Hematopoietic multipotent progenitor cell treated with erythropoietin and hydrocortisone succinate and interleukin-3 and kit ligand, for 8 days (in vitro differentiated cells): ENCODE results near the gene FIGNL2.

Experiments used
- DNase-seq: peaks from one replicate; pipeline ENCODE4 v3.0.0-alpha.2; 2015

FIGNL2 gene

DNA sequence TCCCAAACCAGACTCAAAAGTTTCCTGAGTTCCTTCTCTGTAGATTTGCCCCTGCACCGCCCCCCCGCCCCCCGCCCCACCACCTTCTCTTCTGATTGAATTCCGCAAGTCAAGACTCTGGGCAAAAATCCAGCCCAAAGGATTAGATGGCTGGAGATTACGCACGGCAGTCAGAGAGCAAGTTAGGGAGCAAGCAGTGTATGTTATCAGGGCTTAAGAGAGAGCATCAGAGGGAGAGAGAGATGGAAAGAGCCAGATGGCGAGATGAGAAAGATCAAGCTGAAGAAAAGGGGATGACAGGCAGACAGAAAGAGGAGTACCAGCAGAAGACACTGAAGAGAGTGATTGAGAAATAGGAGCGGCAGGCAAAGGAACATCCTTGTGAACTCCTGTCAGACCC lies 25.5 kb upstream of the FIGNL2 start:
- DNase-seq = no peak

DNA sequence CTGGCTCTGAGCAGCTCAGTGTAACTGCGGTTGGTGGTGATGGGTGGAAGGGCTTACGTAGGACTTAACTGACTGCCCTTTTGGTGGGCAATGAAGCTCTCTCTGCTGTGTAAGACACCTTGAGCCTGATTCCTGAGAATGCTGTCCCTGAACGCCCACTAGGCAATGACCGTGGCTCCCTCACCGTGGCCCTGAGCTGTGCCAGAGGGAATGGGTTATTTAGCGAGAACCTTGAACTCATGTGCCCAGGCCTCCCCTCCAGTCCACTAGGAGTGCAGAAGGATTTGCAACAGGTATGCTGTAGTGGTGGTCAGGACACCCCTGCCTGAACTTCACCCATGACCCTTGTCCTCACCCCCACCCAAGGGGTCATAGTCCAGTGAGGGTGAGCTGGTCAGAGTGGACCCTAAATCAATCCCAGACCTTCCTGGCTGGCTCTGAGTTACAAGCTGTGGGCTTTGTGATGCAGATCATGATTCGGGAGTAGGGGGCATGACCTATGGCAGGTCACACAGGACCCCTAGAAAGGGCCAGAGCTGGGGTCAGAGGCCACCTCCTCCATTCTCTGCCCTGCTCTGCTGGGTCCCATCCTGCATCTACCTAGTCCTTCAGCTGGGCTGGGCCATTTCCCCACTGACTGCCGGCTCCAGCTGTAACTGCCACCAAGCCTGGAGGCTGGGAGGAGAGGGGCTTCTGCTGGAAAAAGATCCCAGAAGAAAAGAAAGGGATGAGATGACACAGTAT lies 24.9 kb upstream of the FIGNL2 start:
- DNase-seq = no peak

DNA sequence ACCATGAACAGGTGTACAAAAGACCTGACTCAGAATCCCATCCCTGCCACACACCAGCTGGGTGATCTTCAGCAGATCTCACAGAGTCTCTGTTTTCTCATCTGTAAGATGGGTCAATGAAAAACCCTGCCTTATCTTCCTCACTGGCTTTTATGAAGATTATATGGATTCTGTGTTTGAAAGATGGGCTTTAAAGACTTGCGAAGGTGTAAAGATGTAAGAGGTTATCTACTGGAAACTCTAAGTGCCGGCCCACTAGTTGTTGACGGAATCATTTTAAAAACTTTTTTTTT lies 24.1 kb upstream of the FIGNL2 start:
- DNase-seq = no peak

DNA sequence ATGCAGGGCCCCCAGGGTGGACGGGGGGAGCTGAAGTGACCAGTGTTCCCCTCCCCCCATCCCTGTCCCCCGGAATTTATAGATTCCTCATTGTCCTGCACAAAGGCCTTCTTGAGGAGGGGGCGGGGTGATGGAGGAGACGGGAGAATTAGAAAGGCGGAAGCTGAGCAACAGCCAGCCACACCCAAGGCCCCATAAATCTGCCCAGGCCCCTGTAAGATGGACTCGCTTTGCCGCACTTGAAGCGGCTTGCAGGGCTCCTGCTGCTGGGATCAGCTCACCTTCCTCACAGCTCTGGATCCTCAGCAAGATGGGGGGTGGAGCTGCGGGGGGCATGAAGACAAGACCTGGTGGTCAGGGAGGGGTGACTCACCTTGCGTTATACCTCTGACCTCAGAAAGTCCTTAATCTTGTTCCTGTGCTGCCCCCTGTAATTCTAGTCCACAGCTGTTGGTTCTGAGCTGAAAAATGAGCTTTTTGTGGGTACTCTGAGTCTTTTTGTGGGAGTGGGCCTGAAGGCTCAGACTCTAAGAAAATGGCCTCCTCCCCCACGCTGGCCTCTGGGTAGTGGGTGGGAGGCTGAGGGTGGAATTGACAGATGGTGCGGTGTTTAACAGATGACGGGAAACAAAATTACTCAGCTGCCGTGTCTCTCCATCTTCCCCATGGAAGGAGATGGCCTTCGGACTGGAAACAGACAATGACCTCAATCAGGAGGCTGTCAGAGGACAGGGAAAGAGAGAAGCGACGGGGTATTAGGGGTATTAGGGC lies 23.6 kb upstream of the FIGNL2 start:
- DNase-seq = no peak

DNA sequence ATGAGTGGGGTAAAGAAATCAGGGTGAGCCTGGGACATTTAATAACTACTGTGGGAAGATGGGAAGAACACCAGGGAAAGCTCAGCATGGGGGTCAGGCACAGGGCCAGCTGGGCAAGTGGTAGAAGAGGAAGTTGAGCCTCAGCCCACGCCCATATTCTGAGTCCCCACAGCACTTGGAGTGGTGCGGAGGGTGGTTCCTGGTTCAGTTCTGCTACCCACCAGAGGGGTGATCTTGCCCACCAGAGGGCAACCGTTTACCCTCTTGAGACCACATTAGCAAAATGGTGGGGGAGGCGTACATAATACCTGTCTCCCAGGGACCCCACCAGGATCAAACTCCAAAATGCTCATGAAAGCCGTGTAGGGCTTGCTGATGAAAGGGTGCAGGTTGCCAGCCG lies 22.6 kb upstream of the FIGNL2 start:
- no peak for DNase-seq

DNA sequence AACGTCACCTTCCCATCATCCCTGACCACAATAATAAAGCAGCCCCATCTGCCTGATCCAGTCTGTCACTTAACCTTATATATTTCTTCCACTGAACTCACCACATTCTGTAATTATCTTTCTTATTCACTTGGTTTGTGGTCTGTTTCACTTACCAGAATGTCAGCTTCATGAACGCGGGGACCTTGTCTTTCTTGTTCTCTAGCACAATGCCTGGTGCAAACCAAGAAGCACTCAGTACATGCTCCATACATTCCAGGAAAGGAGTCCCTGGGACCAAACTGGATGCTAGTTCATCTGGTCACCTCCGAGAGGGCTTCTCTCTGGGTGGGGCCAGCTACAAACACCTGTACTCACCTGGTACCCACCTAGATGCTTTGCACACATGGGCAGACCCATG lies 22.0 kb upstream of the FIGNL2 start:
- no peak for DNase-seq

DNA sequence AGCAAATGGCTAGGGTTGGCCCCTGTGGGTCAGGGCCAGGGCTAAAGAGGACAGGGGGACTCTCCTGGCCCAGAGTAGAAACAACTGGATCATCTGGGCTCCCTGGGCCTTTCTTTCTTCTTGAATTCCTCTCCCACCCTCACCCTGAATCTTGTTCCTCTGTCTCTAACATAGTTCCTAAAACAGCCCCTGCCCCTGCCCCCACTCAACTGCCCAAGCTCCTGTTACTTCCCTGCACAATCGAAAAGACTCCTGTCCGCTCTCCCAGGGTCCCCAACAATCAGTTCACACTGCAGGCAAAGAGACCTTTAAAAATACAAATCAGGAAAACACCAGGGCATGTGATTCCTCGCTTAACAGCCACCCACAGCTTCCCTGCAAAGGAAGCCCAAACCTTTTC lies 21.4 kb upstream of the FIGNL2 start:
- no peak for DNase-seq

DNA sequence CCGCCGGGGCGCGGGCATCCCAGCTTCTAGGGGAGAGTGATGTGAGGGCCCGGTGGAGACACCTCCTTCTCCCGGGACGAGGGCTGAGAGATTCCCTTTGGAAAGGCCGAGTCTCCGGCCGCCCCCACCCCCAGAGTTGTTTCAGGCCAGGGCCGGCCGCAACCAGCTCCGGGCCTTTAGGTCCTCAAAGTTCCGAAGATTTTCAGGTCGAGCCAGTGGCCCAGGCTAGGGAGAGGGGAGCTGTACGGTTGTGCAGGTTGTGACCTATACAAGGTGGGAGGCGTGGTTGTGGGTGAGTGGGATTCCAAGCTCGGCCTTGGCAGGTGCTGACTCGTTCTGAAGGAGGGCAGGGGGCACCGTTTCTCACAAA lies 21.0 kb upstream of the FIGNL2 start:
- DNase-seq = no peak

DNA sequence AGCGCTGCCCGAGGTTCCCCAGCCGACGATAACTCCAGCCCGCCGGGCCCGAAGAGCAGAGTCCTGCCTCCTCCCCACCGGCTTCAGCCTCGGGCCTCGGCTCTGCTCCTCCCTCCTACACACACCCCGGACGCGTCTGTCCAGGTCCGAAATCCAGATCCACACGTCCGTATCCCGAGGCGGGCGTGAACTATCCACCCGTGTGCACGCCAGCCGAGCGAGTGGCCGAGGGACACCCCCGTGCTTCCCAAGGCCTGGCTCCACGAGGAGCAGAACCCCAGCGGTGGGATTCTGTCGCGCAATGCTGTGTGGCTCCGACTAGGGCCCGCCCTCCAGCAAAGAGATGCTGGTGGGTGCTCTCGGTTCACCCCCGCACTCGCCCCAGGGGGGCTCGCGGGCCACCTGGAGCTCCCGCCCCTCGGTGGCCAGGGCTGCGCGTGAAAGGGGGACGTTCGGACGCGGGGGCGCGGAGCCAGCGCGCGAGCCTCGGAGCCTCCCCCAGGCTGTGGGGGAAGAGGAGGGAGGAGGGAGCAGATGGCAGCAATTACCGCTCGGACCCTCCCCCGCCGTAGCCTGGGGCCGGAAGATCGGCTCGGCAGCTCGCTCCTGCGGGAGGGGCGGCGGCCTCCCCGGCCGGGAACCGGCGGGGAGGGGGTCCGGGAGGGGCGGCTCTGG lies 20.4 kb upstream of the FIGNL2 start:
- DNase-seq = no peak

DNA sequence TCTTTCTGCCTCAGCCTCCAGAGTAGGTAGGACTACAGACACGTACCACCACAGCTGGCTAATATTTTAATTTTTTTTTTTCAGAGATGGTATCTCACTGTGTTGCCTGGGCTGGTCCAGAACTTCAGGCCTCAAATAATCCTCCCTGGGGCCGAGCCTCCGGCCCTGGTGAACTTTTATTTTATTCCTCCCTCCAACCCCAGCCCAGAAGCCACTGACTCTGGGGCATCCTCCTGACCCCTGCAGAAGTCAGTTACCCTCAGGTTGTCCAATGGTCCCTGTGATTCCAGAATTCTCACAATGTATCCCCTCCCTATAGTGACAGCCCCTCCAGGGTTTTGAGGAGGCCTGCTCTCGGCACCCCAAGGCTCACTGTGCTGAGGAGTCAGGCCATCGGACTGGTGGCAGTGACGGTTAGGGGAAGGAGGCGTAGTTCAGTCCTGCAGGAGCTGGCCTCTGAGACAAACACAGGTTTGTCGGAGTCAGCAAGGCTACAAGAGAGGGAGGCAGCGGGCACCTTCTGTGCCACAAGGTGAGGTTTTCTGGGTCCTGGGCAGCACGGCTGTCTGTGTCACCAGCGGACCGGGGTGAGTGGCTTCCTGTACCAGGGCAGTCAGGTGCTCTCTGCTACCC lies 19.4 kb upstream of the FIGNL2 start:
- no peak for DNase-seq

DNA sequence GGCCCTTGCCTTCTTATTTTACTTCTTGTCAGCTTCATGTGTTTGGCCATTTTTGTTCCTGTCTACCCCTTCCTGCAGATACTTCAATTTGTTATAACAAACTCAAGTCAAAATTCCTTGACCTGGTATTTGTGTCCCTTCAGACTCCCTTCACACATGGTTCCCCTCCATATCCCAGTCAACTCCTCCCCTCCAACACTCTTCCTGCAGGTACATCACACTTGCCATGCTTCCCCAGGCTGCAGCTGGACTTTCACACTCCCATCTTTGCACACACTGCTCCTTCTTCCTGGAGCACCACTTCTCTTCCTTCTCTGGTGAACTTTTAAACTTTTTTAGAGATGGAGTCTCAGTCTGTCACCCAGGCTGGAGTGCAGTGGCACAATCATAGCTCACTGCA lies 18.9 kb upstream of the FIGNL2 start:
- DNase-seq = no peak

DNA sequence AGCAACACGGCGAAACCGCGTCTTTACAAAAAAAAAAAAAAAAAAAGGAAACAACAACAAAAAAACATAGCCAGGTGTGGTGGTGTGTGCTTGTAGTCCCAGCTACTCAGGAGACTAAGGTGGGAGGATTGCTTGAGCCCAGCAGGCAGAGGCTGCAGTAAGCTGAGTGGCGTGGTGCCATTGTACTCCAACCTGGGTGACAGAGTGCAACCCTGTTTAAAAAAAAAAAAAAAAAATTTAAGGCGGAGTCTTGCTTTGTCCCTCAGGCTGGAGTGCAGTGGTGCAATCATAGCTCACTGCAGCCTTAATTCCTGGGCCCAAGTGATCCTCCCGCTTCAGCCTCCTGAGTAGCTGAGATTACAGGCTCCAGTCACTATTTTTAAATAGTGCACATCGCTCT lies 18.2 kb upstream of the FIGNL2 start:
- no peak for DNase-seq

DNA sequence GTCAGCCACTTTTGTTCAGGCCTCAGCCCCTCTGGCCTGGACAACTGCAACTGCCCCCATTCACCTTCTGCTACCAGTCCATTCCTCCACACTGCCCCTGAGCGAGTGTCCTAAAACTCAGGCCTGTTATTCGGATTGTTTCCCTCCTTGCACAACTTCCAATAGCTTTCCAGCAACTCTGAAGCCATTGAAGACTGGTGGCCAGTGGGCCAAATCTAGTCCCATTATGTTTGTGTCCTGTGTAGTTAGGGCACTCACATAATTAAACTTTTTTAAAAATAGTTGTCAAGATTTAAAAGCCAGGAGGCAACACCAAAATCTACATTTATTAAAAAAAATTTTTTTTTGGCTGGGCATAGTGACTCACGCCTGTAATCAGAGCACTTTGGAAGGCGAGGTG lies 17.8 kb upstream of the FIGNL2 start:
- no peak for DNase-seq

DNA sequence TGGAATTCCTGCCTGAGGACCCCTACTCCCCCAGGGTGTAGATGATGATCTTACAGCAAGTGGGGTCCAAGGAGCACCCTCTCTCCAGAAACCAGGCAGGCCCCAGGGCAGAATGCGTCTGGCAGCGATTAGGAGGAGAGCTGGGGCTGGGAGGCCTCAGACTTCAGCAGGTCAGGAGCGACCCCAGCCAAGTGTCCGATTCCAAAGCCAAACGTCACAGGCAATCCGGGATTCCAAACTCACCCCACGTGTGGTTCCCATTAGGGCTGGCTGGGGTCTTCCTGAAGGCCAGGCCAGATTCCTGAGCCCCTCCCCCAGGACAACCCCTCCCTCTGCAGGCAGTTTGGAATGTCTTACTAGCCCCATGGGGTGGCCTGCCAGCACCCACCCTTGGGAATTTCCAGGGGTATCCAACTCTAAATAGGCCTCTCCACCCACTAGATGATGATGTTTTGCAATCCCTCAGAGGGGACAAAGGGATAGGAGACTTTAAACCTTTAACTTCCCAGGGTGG lies 17.3 kb upstream of the FIGNL2 start:
- no peak for DNase-seq

DNA sequence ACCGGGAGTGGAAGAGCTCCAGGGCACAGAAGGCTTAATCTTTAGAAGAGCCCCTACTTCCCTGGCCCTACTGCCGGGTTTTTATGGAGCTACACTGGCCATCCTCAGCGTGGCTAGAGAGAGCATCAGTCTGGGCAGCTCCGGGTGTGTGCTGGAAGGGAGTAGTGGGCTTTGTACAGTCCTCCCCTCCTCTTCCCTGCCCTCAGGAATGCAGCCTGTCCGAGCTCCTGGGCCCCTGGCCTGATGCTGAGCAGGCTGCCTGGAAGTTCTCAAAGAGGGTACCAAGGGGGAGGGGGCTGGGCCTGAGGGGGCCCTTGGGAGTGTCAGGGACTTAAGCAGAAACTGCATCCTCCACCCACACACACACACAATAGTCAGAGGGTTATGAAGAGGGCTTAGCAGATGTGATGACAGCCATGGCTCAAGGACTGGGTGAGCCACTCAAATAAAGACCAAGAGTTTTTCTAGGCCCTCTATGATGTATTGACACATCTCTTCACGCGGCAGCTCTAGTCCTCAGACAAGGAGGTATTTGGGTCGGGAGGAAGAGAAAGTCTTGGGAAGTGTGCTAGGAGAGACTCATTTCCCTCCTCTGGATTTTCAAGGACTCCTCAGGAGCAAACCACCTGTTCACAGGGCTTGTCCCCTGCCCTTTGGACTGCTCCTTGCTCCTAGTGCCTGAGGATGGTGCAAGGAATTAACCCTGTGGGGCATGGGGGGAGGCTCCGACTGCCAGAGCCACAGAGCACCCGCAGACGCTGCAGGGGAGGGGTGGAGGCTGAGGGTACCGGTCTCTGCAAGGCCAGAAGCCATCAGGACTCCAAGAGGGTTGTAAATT lies 16.5 kb upstream of the FIGNL2 start:
- no peak for DNase-seq

DNA sequence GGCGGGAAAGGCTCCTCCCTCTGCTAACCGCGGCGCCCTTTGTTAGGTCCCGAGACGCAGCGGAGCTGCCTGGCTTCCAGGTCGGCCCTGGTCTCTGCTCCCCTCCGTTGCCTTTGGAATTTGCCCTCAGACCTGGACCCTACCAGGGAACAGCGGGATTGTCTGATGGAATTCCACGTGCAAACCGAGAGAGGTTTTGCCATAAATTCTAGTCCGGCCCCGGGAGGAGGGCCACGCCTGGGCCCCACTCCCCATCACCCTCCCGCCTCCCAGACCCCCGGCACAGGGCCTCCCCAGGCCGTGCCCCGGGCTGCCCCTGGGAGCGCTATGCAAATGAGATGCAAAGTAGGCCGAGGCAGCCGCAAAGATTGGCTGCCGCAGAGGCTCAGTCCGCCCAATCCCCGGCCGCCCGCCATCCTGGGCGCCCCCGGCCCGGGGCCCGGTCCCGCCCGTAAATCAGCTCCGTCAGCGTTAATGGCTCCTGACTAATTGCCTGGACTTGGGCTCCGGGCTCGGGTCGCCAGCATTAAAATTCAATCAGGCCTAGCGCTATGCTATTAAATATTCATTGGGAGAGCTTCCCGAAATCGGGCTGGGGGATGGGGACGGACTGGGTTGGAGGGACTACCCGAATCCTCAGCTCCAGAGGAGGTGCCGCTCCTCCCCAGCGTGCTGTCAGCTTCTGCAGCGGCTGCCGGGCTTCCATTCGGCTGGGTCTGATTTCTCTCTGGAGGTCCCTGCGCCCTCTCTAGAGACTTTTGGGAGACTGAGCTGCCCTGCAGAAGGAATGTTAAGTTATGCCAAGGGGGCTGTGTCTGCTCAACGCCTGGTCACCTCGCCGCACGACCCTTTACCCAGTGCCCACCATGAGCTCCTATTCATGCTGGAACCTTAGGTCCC lies 15.7 kb upstream of the FIGNL2 start:
- DNase-seq = no peak

DNA sequence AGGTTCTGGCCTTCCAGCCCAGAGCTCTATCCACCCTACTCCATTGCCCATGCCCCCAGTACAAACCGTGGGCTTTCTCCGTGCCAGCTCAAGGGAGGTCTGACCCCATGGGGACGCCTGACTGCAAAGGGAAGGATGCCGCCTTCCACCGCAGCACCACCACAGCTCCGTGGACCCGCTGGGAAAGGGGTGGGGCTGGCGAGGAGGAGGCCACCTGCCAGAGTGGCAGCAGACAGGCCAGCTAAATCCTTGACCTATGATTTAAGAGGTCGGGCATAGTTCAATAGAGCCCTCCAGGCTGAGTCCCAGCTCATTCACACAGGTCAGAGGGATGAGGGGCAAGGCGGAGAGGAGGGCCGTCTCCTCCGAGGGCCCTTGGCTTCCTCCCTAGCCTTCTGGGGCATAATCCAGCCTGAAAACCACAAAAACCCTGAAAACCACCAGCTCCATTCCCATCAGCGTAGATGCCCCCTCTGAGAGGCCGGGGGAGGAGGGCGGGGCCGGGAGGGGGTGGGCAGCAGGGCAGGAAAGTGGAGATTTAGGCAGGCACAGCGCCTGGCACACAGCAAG lies 14.9 kb upstream of the FIGNL2 start:
- DNase-seq = no peak

DNA sequence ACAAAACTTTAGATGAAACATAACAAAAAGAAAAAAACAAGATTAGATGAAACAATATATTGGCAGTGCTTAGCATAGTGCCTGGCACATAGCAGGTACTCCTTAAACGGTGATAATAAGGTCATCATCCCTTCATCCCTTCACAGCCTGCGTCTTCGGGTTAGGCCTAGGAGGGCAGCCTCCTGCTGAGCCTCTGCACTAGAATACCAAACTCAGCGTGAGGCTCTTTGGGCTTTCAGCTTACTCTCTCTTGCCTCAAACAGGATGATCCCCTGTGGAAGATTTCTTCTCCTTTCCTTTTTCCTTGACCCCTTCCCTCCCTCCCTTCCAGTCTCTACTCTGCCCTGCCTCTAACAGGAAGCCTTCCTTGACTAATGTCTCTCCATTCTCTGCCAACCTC lies 14.4 kb upstream of the FIGNL2 start:
- DNase-seq = no peak

DNA sequence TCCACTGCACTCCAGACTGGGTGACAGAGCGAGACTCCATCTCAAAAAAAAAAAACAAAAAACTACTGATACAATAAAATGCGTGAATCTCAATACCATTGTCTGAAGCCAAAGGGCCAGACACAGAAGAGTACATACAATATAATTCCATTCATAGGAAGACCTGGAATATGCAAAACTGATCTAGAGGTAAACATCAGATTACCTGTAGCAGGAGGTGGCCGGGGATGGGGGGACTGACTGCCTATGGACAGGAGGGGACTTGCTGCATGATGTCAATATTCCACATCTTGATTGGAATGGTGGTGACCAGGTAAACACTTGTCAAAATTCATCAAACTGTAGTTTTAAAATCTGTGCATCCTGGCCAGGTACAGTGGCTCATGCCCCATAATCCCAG lies 12.5 kb upstream of the FIGNL2 start:
- no peak for DNase-seq

DNA sequence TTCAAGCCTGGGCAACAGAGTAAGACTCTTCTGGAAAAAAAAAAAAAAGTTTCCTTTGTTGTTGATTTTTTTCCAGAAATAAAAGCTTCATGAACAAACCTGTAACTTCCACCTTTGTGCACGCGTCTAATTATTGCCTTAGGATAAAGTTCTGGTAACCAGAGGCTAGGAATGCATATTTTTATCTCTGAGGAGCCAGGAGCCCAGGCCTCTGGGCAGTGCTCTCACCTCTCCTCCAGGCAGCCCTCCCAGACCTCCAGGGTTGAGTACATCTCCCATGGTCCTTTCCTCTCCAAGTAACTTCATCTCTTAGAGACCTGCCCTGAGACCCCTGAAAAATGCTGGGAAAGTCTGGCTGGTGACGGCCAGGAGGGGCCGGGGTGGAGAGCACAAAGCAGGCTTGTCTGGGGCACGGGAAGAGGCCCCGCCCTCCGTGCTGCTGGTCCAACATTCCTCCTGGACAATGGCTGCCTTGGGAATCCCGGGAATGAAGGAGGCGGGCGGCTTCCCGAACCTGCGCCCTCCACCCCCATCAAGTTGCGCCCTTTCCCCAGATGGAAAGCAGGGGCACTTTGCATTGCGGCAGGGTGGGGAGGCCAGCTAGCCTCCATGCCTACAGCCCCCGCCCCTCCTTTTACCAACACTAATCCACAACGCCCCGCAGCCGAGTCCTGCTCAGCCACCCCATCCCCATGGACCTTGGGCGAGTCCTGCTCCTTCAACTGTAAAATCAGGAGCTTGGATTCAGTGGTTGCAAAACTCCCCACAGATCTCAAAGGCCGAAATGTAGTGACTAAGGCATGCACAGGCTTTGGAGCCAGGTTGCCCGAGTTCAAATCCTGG lies 7.3 kb upstream of the FIGNL2 start:
- DNase-seq = no peak
